OCI-LY3 (cell line): Measurements from ENCODE around the gene BPGM.
"Not testable (repeated sequence)": the region's sequence is repeated elsewhere in the genome, so short reads cannot be mapped to it uniquely, and the experiment has no call there.

ENCODE experiments used
- H2AFZ ChIP-seq: fragments of 200-600, 300-600 bp; shearing (Covaris generic); 2 replicates; pipeline ENCODE4 v1.6.0; 2014; ENCODE audit warnings: antibody characterized with exemption, low read depth, low read length
- H3K27ac ChIP-seq: fragments of 200-600, 300-600 bp; sonication (generic); 2 replicates; pipeline ENCODE4 v1.5.1; 2014; ENCODE audit warnings: mild to moderate bottlenecking, low read length, moderate library complexity, mixed read lengths
- H3K27me3 ChIP-seq: fragments of 200-600, 300-600 bp; sonication (generic); 2 replicates; pipeline ENCODE4 v1.6.1; 2014; ENCODE audit warnings: low read depth, low read length, mixed read lengths
- H3K36me3 ChIP-seq: fragments of 200-600, 300-600 bp; sonication (generic); replicated peaks from 2 replicates; pipeline ENCODE3; 2014; ENCODE audit warnings: low read depth, low read length, mixed read lengths
- H3K4me1 ChIP-seq: fragments of 300-600, 200-600 bp; sonication (generic); 2 replicates; pipeline ENCODE4 v1.6.1; 2014; ENCODE audit warnings: low read length, mixed read lengths
- H3K4me2 ChIP-seq: fragments of 200-600, 300-600 bp; sonication (generic); 2 replicates; pipeline ENCODE4 v1.6.1; 2014; ENCODE audit warnings: low read length, mixed read lengths
- H3K4me3 ChIP-seq: fragments of 300-600, 200-600 bp; sonication (generic); 2 replicates; pipeline ENCODE4 v1.5.1; 2014; ENCODE audit warnings: antibody characterized with exemption, mild to moderate bottlenecking, low read length, moderate library complexity
- H3K79me2 ChIP-seq: fragments of 300-600, 200-600 bp; shearing (Covaris generic); 2 replicates; pipeline ENCODE4 v1.6.1; 2014; ENCODE audit warnings: mild to moderate bottlenecking, low read length, mixed read lengths
- H3K9ac ChIP-seq: fragments of 300-600, 200-600 bp; shearing (Covaris generic); 2 replicates; pipeline ENCODE4 v1.6.0; 2014; ENCODE audit warnings: mild to moderate bottlenecking, low read length, moderate library complexity
- H3K9me3 ChIP-seq: fragments of 200-600, 300-600 bp; shearing (Covaris generic); 2 replicates; pipeline ENCODE4 v1.6.1; 2014; ENCODE audit warnings: low read length, mixed read lengths; ENCODE audit not compliant: insufficient read depth
- H4K20me1 ChIP-seq: fragments of 200-600, 300-600 bp; sonication (generic); 2 replicates; pipeline ENCODE4 v1.6.1; 2016; ENCODE audit warnings: low read length, mixed read lengths; ENCODE audit not compliant: insufficient read depth
- CTCF ChIP-seq: fragments of 200-600, 300-600 bp; sonication (generic); IDR thresholded peaks from 2 replicates; pipeline ENCODE4 v1.5.1; 2014; ENCODE audit warnings: antibody characterized with exemption, low read length, low read depth
- EZH2phosphoT487 ChIP-seq: fragments of 200-600 bp; shearing (Covaris generic); IDR thresholded peaks from 2 replicates; pipeline ENCODE4 v1.6.1; 2018; ENCODE audit warnings: antibody characterized with exemption, mixed run types, low read depth

The BPGM gene

GRCh38 chr7:134660961-134661376 lies 14.3 kb downstream of the BPGM start:
- no peak overlapping the region for H3K9ac ChIP-seq

GRCh38 chr7:134662166-134662870 lies 15.7 kb downstream of the BPGM start:
- TF ChIP-seq EZH2phosphoT487 = no peak
- TF ChIP-seq CTCF = no peak
- Histone ChIP-seq H3K79me2 (no peaks in the 10 kb centered on the region), H3K36me3 (peaks cover 17% of the 10 kb centered on the region)

More at GRCh38 chr7:134660961-134661376, 14.3 kb downstream of the BPGM start:
- Histone ChIP-seq H3K27me3 (no peaks in the 10 kb centered on the region), H3K79me2 (0 out of 2 replicates have a peak, but pooled peaks cover 2% of the 10 kb centered on the region), H3K4me3 (no peak overlapping the region), H3K9me3 (0 out of 2 replicates have a peak, but pooled peaks cover 4% of the 10 kb centered on the region), H3K4me2 (no peak overlapping the region), H3K27ac (no peak overlapping the region), H4K20me1 (peaks cover 12% of the 10 kb centered on the region), H3K4me1 (peaks cover 8% of the 10 kb centered on the region), H2AFZ (no peak overlapping the region), H3K36me3 (peaks cover 19% of the 10 kb centered on the region)
- TF ChIP-seq CTCF = no peak
- no peak for TF ChIP-seq EZH2phosphoT487

GRCh38 chr7:134662871-134663205 lies 16.2 kb downstream of the BPGM start:
- H3K9me3 ChIP-seq = no peaks in the 10 kb centered on the region
- no peak overlapping the region for H3K27ac ChIP-seq
- no peaks in the 10 kb centered on the region for H3K27me3 ChIP-seq
- H3K4me2 ChIP-seq = no peak overlapping the region
- no peak overlapping the region for H2AFZ ChIP-seq
- TF ChIP-seq CTCF (no peak), EZH2phosphoT487 (no peak)
- H3K36me3 ChIP-seq = peaks cover 17% of the 10 kb centered on the region
- H3K4me3 ChIP-seq = no peak overlapping the region
- no peaks in the 10 kb centered on the region for H3K79me2 ChIP-seq
- H4K20me1 ChIP-seq = peaks cover 12% of the 10 kb centered on the region
- H3K9ac ChIP-seq = no peak overlapping the region
- peaks cover 8% of the 10 kb centered on the region for H3K4me1 ChIP-seq

More at GRCh38 chr7:134662166-134662870, 15.7 kb downstream of the BPGM start:
- H3K4me2 ChIP-seq = no peak overlapping the region
- H3K4me3 ChIP-seq = no peak overlapping the region
- H3K9me3 ChIP-seq = no peaks in the 10 kb centered on the region
- H3K9ac ChIP-seq = no peak overlapping the region
- H3K4me1 ChIP-seq = peaks cover 8% of the 10 kb centered on the region
- H3K27ac ChIP-seq = no peak overlapping the region
- H3K27me3 ChIP-seq = no peaks in the 10 kb centered on the region
- peaks cover 12% of the 10 kb centered on the region for H4K20me1 ChIP-seq
- H2AFZ ChIP-seq = no peak overlapping the region

GRCh38 chr7:134665045-134665444 lies 18.4 kb downstream of the BPGM start:
- H3K27ac ChIP-seq, H3K27me3 ChIP-seq, H3K4me2 ChIP-seq, H3K79me2 ChIP-seq, H3K9me3 ChIP-seq, H3K9ac ChIP-seq, H3K4me1 ChIP-seq, H3K4me3 ChIP-seq, H2AFZ ChIP-seq: not testable (repeated sequence)
- H3K36me3 ChIP-seq = peaks cover 17% of the 10 kb centered on the region
- H4K20me1 ChIP-seq = peaks cover 15% of the 10 kb centered on the region
